GM19099 (cell line): ENCODE measurements around the gene SCARF2.

Experiments used
- POLR2A ChIP-seq: IDR thresholded peaks from 3 replicates; pipeline ENCODE4 v1.6.1; 2011; ENCODE audit warnings: low read depth; ENCODE audit not compliant: insufficient read length; ENCODE audit errors: extremely low read depth

The SCARF2 gene

GRCh38 chr22:20448630-20449029, 11.0 kb upstream of the SCARF2 start:
- TF ChIP-seq POLR2A, result no peak

- no peak for TF ChIP-seq POLR2A
These were observed 8.9 kb upstream of the SCARF2 start for GRCh38 chr22:20446383-20446970.

- no peak for TF ChIP-seq POLR2A
These were observed 6.7 kb upstream of the SCARF2 start for GRCh38 chr22:20444325-20444724.

GRCh38 chr22:20442485-20443284, 5.1 kb upstream of the SCARF2 start:
- no peak for TF ChIP-seq POLR2A

- TF ChIP-seq POLR2A, result no peak
These were observed 4.2 kb upstream of the SCARF2 start for GRCh38 chr22:20441631-20442484.

- TF ChIP-seq POLR2A, result no peak
These were observed 3.3 kb upstream of the SCARF2 start for GRCh38 chr22:20440637-20441591.

GRCh38 chr22:20439928-20440575, 2.4 kb upstream of the SCARF2 start:
- no peak for TF ChIP-seq POLR2A

- TF ChIP-seq POLR2A, result no peak
These were observed 1.9 kb upstream of the SCARF2 start for GRCh38 chr22:20439556-20439927.

- no peak for TF ChIP-seq POLR2A
These were observed 1.3 kb upstream of the SCARF2 start for GRCh38 chr22:20438678-20439492.

- no peak for TF ChIP-seq POLR2A
These were observed 727 bp upstream of the SCARF2 start for GRCh38 chr22:20438427-20438677.

GRCh38 chr22:20436768-20437612, 635 bp downstream of the SCARF2 start:
- no peak for TF ChIP-seq POLR2A

GRCh38 chr22:20436307-20436767, 1.3 kb downstream of the SCARF2 start:
- no peak for TF ChIP-seq POLR2A
